ENCODE measurements around the gene LRRC4B. TPM values are rescaled to one million over a fixed set of nuclear protein-coding genes. Genes with fewer than 3 reads are reported as not detected.
A peak's percentile ranks its signal among the peaks of the same experiment; 100 is the strongest.
"Not testable (repeated sequence)": the region's sequence is repeated elsewhere in the genome, so short reads cannot be mapped to it uniquely, and the experiment has no call there.

Gene LRRC4B
- total and polyA plus RNA-seq, 2 donors from 2014 or later, result 1.2 to 2.6 TPM

DNA sequence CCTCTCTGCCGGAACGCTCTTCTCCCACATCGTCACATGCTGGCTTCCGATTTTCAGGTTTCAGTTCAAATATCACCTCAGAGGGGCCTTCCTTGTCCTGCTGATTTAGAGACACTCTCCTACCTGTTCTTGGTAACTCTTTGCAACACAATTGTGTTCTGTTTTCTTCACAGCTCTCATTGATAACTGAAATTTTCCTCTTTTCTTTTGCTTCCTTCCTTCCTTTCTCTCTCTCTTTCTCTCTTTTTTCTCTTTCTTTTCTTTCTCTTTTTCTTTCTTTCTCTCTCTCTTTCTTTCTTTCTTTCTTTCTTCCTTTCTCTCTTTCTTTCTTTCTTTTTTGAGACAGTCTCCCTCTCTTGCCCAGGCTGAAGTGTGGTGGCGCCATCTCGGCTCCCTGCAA, 12.0 kb upstream of the LRRC4B start:
- H3K27ac ChIP-seq (ENCODE audit: low read depth in 2 of 2, low read length in 2 of 2), result no peak overlapping the region
- FAIRE-seq (no peak), DNase-seq (no peak)
- TF ChIP-seq, protein P1, sequence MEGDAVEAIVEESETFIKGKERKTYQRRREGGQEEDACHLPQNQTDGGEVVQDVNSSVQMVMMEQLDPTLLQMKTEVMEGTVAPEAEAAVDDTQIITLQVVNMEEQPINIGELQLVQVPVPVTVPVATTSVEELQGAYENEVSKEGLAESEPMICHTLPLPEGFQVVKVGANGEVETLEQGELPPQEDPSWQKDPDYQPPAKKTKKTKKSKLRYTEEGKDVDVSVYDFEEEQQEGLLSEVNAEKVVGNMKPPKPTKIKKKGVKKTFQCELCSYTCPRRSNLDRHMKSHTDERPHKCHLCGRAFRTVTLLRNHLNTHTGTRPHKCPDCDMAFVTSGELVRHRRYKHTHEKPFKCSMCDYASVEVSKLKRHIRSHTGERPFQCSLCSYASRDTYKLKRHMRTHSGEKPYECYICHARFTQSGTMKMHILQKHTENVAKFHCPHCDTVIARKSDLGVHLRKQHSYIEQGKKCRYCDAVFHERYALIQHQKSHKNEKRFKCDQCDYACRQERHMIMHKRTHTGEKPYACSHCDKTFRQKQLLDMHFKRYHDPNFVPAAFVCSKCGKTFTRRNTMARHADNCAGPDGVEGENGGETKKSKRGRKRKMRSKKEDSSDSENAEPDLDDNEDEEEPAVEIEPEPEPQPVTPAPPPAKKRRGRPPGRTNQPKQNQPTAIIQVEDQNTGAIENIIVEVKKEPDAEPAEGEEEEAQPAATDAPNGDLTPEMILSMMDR (IDR thresholded peaks at IDR 0.05; ENCODE audit: borderline replicate concordance, extremely low read depth, insufficient read depth), result no peak
- H3K27me3 ChIP-seq (ENCODE audit: control insufficient read depth, insufficient read depth, low read length), result no peaks in the 10 kb centered on the region
- no peak overlapping the region for H3K4me3 ChIP-seq (ENCODE audit: low read length in 3 of 3)
- H3K36me3 ChIP-seq (ENCODE audit: control insufficient read depth in 2 of 3, insufficient read depth in 3 of 3, low read length in 3 of 3), result no peaks in the 10 kb centered on the region
- H3K9ac ChIP-seq (ENCODE audit: low read length in 3 of 3), result no peak overlapping the region
- no peaks in the 10 kb centered on the region for H3K4me1 ChIP-seq (ENCODE audit: control insufficient read depth in 2 of 3, insufficient read depth in 2 of 3, low read depth in 1 of 3, low read length in 3 of 3)
- intact Hi-C loops (cut with DNase I), result no loop called here
- no peaks in the 10 kb centered on the region for H3K9me3 ChIP-seq (ENCODE audit: control insufficient read depth in 2 of 3, insufficient read depth in 1 of 3, low read length in 3 of 3)

DNA sequence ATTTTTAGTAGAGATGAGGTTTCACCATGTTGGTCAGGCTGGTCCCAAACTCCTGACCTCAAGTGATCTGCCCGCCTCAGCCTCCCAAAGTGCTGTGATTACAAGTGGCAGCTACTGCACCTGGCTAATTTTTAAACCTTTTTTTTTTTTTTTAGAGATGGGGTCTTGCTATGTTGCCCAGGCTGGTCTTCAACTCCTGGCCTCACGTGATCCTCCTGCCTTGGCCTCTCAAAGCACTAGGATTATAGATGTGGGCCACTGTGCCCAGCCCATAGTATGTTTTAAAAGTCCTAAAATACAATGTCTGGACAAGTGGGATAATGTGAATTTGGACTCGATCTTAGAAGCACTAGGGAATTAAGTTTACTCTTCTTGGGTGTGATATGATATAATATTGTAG, 8.5 kb upstream of the LRRC4B start:
- H3K4me3 ChIP-seq (ENCODE audit: low read length in 3 of 3); H3K4me1 ChIP-seq (ENCODE audit: control insufficient read depth in 2 of 3, insufficient read depth in 2 of 3, low read depth in 1 of 3, low read length in 3 of 3); intact Hi-C loops (cut with DNase I); FAIRE-seq; H3K27ac ChIP-seq (ENCODE audit: low read depth in 2 of 2, low read length in 2 of 2); H3K9ac ChIP-seq (ENCODE audit: low read length in 3 of 3); H3K36me3 ChIP-seq (ENCODE audit: control insufficient read depth in 2 of 3, insufficient read depth in 3 of 3, low read length in 3 of 3); H3K27me3 ChIP-seq (ENCODE audit: control insufficient read depth, insufficient read depth, low read length); H3K9me3 ChIP-seq (ENCODE audit: control insufficient read depth in 2 of 3, insufficient read depth in 1 of 3, low read length in 3 of 3): not testable (repeated sequence)
- peak in 1 of 5 donors; percentile 8 for DNase-seq

DNA sequence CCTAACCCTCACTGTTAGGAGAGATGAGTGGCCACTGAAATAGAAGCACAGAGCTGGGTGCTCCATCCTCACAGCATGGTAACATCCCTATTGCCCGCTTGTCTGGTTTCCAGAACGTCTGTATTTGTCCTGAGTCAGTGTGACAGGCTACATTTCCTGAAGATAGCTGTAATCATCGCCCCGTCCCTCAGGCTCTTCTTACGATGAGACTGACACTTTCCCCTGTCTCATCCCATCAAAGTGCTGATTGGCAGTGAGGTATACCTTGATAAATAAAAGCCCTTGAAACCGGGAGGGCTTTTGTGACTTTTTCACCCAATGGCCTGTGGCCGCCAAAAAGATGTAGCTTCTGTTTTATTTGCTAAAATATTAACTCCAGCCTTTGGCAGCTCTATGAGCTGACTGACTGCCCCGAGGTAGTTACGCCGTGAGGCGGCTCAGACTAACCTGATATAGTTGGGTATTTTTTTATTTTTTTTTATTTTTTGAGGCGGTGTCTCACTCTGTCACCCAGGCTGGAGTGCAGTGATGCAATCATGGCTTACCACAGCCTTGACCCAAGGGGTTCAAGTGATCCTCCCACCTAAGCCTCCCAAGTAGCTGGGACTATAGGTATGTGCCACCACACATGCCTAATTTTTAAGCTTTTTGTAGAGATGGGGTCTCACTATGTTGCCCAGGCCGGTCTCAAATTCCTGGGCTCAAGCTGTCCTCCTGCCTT, 5.7 kb upstream of the LRRC4B start:
- intact Hi-C loops (cut with DNase I), result no loop called here
- FAIRE-seq, result no peak
- no peak overlapping the region for H3K9ac ChIP-seq (ENCODE audit: low read length in 3 of 3)
- H3K27ac ChIP-seq (ENCODE audit: low read depth in 2 of 2, low read length in 2 of 2), result no peak overlapping the region
- DNase-seq, result peak in 1 of 5 donors; percentile 18
- H3K27me3 ChIP-seq (ENCODE audit: control insufficient read depth, insufficient read depth, low read length), result no peaks in the 10 kb centered on the region
- TF ChIP-seq, protein P1 (IDR thresholded peaks at IDR 0.05; ENCODE audit: borderline replicate concordance, extremely low read depth, insufficient read depth), result no peak
- H3K4me1 ChIP-seq (ENCODE audit: control insufficient read depth in 2 of 3, insufficient read depth in 2 of 3, low read depth in 1 of 3, low read length in 3 of 3), result no peaks in the 10 kb centered on the region
- H3K9me3 ChIP-seq (ENCODE audit: control insufficient read depth in 2 of 3, insufficient read depth in 1 of 3, low read length in 3 of 3), result no peaks in the 10 kb centered on the region
- no peak overlapping the region for H3K4me3 ChIP-seq (ENCODE audit: low read length in 3 of 3)
- no peaks in the 10 kb centered on the region for H3K36me3 ChIP-seq (ENCODE audit: control insufficient read depth in 2 of 3, insufficient read depth in 3 of 3, low read length in 3 of 3)

DNA sequence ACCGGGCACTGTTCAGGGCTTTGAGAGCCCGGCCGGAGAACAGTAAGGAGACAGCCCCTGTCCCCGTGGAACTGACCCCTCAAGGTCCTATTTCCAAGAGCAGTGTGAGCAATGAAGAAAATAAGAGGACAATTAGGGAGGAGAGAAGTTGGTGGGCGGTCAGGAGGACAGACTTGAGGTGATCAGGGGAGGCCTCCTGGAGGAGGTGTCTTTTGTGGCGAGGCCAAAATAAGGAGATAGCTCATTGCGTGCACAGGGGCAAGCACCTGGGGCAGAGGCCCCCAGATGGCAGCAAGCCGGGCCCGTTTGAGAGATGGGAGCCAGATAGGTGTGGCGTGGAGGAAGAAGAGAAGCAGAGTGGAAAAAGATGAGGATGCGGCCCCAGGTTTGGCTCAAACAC, 2.8 kb upstream of the LRRC4B start:
- intact Hi-C loops (cut with DNase I), result no loop called here
- TF ChIP-seq, protein P1 (IDR thresholded peaks at IDR 0.05; ENCODE audit: borderline replicate concordance, extremely low read depth, insufficient read depth), result no peak
- no peak for DNase-seq
- H3K9ac ChIP-seq (ENCODE audit: low read length in 3 of 3), result no peak overlapping the region
- H3K27me3 ChIP-seq (ENCODE audit: control insufficient read depth, insufficient read depth, low read length), result no peaks in the 10 kb centered on the region
- no peak overlapping the region for H3K27ac ChIP-seq (ENCODE audit: low read depth in 2 of 2, low read length in 2 of 2)
- H3K4me3 ChIP-seq (ENCODE audit: low read length in 3 of 3), result no peak overlapping the region
- no peak for FAIRE-seq
- no peaks in the 10 kb centered on the region for H3K36me3 ChIP-seq (ENCODE audit: control insufficient read depth in 2 of 3, insufficient read depth in 3 of 3, low read length in 3 of 3)
- no peaks in the 10 kb centered on the region for H3K9me3 ChIP-seq (ENCODE audit: control insufficient read depth in 2 of 3, insufficient read depth in 1 of 3, low read length in 3 of 3)
- H3K4me1 ChIP-seq (ENCODE audit: control insufficient read depth in 2 of 3, insufficient read depth in 2 of 3, low read depth in 1 of 3, low read length in 3 of 3), result no peaks in the 10 kb centered on the region
